HEK293T (cell line): Measurements from ENCODE around the gene NTPCR.

Experiments used
- BHLHE40 ChIP-seq: fragments of 450-650 bp; IDR thresholded peaks from 2 replicates; pipeline ENCODE4 v1.6.1; 2016; ENCODE audit warnings: mild to moderate bottlenecking, moderate library complexity, borderline replicate concordance
- FOXK2 ChIP-seq: fragments of 450-650 bp; IDR thresholded peaks from 2 replicates; pipeline ENCODE4 v1.6.1; 2016; ENCODE audit warnings: mild to moderate bottlenecking
- FOXM1 ChIP-seq: fragments of 450-650 bp; IDR thresholded peaks from 2 replicates; pipeline ENCODE4 v1.6.1; 2017; ENCODE audit warnings: mild to moderate bottlenecking, borderline replicate concordance
- HDGF ChIP-seq: fragments of 450-650 bp; IDR thresholded peaks from 2 replicates; pipeline ENCODE4 v1.6.1; 2017; ENCODE audit warnings: antibody characterized with exemption, borderline replicate concordance
- L3MBTL2 ChIP-seq: fragments of 450-650 bp; conservative IDR thresholded peaks from 2 replicates; pipeline ENCODE4 v1.6.1; 2016; ENCODE audit warnings: mild to moderate bottlenecking
- NFRKB ChIP-seq: fragments of 450-650 bp; IDR thresholded peaks from 2 replicates; pipeline ENCODE4 v1.6.1; 2016; ENCODE audit warnings: mild to moderate bottlenecking, moderate library complexity
- PKNOX1 ChIP-seq: fragments of 450-650 bp; IDR thresholded peaks from 2 replicates; pipeline ENCODE4 v1.6.1; 2016
- SP1 ChIP-seq: fragments of 450-650 bp; IDR thresholded peaks from 2 replicates; pipeline ENCODE4 v1.6.1; 2017
- SUZ12 ChIP-seq: fragments of 450-650 bp; IDR thresholded peaks from 2 replicates; pipeline ENCODE4 v1.6.1; 2016; ENCODE audit warnings: mild to moderate bottlenecking
- TARDBP ChIP-seq: fragments of 450-650 bp; IDR thresholded peaks from 2 replicates; pipeline ENCODE4 v1.6.1; 2016
- ZNF384 ChIP-seq: fragments of 450-650 bp; IDR thresholded peaks from 2 replicates; pipeline ENCODE4 v1.6.1; 2016

DNA sequence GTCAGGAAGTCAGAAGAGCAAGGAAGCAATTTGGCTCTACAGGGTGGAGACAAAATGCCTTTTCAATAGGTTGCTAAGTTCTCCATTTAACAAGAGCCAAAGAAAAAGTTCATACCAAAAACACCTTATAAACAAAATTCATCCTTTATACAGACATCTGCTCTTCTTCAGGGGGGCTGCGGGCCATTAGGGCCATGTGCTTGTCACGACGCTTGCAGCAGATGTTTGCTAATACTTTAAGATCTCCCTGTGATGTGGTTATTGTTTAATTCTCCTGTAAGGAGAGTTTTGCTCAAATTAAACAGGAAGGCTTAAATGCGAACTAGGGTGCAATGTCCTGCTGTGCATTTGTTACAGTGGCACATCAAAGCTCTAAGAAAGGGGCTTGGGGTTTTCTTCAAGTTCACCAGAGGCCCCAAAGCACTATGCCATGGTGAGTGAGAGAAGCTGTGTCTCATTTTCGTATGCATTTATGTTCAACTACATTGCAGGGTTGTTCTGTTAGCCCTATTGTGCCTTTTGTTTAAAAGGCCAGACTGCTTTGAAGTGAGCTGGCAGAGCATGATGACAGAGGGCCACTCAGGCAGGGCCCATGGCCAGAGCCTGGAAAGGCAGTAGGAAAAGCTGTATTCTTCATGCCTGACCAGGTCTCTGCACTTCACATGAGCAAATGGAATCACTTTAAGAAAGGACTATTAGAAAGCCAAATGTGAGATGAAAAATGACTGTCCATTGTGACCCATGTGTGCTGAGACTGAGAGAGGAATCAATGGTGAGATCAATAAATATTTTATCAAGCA is 24.8 kb upstream of the NTPCR start:
- no peak for TF ChIP-seq BHLHE40
- no peak for TF ChIP-seq TARDBP
- TF ChIP-seq L3MBTL2 = no peak
- no peak for TF ChIP-seq FOXM1
- TF ChIP-seq FOXK2 = no peak
- no peak for TF ChIP-seq ZNF384
- TF ChIP-seq NFRKB = no peak
- TF ChIP-seq SP1 = no peak
- TF ChIP-seq PKNOX1 = no peak
- no peak for TF ChIP-seq HDGF
- TF ChIP-seq SUZ12 = no peak
